Transverse colon (tissue), 4 donors: ENCODE results near the gene ST6GAL2.

Experiments used
- EP300 ChIP-seq: sonication (generic); formaldehyde crosslinking; IDR thresholded peaks from one replicate; pipeline ENCODE4 v1.6.1; 2017; ENCODE audit warnings: antibody characterized with exemption, low read depth
- POLR2A ChIP-seq: fragments of 450-650 bp; IDR thresholded peaks from one replicate; pipeline ENCODE4 v1.6.1; 2016; ENCODE audit warnings: antibody characterized with exemption, mild to moderate bottlenecking, moderate library complexity
- POLR2AphosphoS5 ChIP-seq, 3 donors: sonication (generic); formaldehyde crosslinking; IDR thresholded peaks; one replicate each; pipeline ENCODE4 v1.6.1; 2016; ENCODE audit warnings: antibody characterized with exemption in 3 of 3
- TF ChIP-seq, protein P1 (sequence below), 5 experiments: fragments of 200-600 bp in 3 of 5; fragments of 450-650 bp in 2 of 5; sonication (generic) in 3 of 5; IDR thresholded peaks; 1 replicate in 2 of 5; 2 replicates in 3 of 5; pipeline ENCODE4 v1.5.1; 2016 to 2017; ENCODE audit warnings: antibody characterized with exemption in 5 of 5, inconsistent platforms in 3 of 5, mild to moderate bottlenecking in 2 of 5, moderate library complexity in 1 of 5

DNA sequence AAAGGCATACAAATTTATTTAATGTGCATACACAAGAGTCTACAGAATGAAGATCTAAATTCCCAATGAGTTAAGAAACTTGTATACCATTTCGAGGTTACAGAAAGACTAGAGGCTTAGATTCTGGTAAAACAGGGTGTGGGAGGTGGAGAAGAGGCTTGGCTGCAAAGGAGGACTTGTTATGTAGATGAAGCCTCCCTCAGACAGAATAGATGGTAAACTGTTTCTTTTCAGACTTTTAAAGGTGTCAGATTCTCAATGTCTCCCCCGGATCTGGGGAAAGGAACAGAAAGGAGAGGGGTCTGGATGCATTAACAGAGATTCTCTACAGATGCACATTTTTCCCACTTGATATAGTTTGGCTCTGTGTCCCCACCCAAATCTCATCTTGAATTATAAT lies 126.0 kb downstream of the ST6GAL2 start:
- TF ChIP-seq, protein P1, sequence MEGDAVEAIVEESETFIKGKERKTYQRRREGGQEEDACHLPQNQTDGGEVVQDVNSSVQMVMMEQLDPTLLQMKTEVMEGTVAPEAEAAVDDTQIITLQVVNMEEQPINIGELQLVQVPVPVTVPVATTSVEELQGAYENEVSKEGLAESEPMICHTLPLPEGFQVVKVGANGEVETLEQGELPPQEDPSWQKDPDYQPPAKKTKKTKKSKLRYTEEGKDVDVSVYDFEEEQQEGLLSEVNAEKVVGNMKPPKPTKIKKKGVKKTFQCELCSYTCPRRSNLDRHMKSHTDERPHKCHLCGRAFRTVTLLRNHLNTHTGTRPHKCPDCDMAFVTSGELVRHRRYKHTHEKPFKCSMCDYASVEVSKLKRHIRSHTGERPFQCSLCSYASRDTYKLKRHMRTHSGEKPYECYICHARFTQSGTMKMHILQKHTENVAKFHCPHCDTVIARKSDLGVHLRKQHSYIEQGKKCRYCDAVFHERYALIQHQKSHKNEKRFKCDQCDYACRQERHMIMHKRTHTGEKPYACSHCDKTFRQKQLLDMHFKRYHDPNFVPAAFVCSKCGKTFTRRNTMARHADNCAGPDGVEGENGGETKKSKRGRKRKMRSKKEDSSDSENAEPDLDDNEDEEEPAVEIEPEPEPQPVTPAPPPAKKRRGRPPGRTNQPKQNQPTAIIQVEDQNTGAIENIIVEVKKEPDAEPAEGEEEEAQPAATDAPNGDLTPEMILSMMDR (IDR thresholded peaks at IDR 0.05), result no peak
- TF ChIP-seq POLR2A, result no peak
- no peak for TF ChIP-seq EP300
- no peak for TF ChIP-seq POLR2AphosphoS5 (IDR thresholded peaks at IDR 0.05)
